NCI-H2227 (cell line): ENCODE data around the gene SPX.

Source experiments
- DNase-seq: peaks from one replicate; lab custom pipeline; 2025; ENCODE audit not compliant: unreplicated experiment; lab: John Stamatoyannopoulos, UW

Gene SPX

DNA sequence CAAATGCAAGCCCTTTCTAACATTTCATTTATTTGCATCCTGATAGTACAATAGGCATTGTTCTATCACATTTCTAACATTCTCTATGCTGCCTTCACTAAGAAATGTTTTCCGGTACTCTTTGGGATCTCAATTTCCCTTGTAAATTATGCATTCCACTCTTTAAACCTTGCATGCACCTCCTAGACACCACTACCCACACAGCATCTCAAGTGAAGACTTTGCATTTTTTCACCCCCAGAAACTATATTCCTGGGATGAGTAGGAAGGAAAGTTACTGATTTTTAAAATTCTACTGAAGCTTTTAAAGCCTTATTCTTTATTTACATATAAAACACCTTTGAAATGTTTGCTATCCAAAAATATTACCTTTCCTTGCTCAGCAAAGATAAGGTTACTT, 51.4 kb downstream of the SPX start:
- no peak for DNase-seq

DNA sequence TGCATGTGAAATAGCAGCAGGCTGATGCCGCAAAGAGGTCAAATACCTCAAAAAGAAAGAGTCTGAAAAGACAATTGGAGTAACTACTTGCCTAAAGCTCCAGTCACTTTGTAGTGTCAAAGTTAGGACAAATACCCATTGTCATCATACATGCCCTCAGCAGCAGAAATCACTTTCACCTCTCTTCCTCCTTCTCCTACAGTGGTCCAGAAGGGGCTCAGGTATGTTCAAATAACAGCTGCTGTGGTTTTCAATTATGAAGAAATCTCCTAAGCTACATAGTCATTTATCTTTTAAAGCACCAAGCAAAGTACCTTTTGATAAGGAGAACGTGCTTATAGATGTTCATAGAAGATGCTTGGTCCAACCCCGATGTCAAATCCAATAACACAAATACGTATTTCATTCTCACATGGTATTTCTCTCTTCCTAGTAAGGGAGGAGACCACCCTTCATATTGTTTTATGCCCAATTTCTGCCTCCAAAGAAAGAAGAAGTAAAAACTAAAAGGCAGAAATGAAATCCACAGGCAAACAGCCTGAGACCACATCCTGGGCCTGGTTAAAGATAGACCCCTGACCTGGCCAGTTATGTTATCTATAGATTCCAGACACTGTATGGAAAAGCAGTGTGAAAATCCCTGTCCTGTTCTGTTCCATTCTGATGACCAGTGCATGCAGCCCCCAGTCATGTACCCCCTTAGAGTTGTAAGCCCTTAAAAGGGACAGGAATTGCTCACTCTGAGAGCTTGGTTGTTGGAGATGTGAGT, 54.8 kb downstream of the SPX start:
- DNase-seq: no peak
